K562 (cell line): Measurements from ENCODE around the gene CD300C. TPM values are rescaled to one million over a fixed set of nuclear protein-coding genes. Genes with fewer than 3 reads are reported as not detected.

Source experiments
- C11orf30 ChIP-seq: fragments of 450-650 bp; IDR thresholded peaks from 2 replicates; pipeline ENCODE4 v1.6.1; 2016; ENCODE audit warnings: low read depth, mild to moderate bottlenecking
- EGR1 ChIP-seq: fragments of 450-650 bp; conservative IDR thresholded peaks from 2 replicates; pipeline ENCODE4 v1.6.1; 2017; ENCODE audit warnings: mild to moderate bottlenecking
- ELF4 ChIP-seq: fragments of 450-650 bp; formaldehyde crosslinking; IDR thresholded peaks from 2 replicates; pipeline ENCODE4 v1.4.0; 2022; ENCODE audit warnings: missing genetic modification characterization
- FOSL1 ChIP-seq: fragments of 200-800 bp; sonication (Bioruptor generic); conservative IDR thresholded peaks from 2 replicates; pipeline ENCODE4 v1.6.1; 2016; ENCODE audit warnings: missing genetic modification characterization, missing compliant biosample characterization
- NFE2 ChIP-seq: IDR thresholded peaks from 2 replicates; pipeline ENCODE4 v1.6.1; 2014; ENCODE audit warnings: antibody characterized with exemption, low read depth
- NR3C1 ChIP-seq: sonication (generic); formaldehyde crosslinking; IDR thresholded peaks from 2 replicates; pipeline ENCODE4 v1.8.1; 2022; ENCODE audit warnings: missing genetic modification reagents
- TEAD2 ChIP-seq: fragments of 450-650 bp; IDR thresholded peaks from 2 replicates; pipeline ENCODE4 v1.6.1; 2016; ENCODE audit warnings: missing genetic modification characterization, control low read depth, missing compliant biosample characterization
- ZNF316 ChIP-seq: fragments of 450-650 bp; IDR thresholded peaks from 2 replicates; pipeline ENCODE4 v1.6.1; 2016
- polyA plus RNA-seq, 8 experiments: library from polyadenylated mRNA; depleted of rRNA in 4 of 8; stranded (reverse) in 5 of 8; unstranded in 3 of 8; fragments of >200 nt; fragmentation: Nextera tagmentation in 2 of 8; fragmentation: Illumina TruSeq in 1 of 8; extraction: Ambion mirVana in 2 of 8; extraction: Trizol in 1 of 8; gene quantifications; 2 replicates each; pipeline versions ENCODE4 v1.2.1 to v1.2.3, GENCODE V29; 2011 to 2014; ENCODE audit warnings: inconsistent platforms in 1 of 8, missing spikeins in 1 of 8
- total RNA-seq, 7 experiments: library from RNA; depleted of rRNA in 6 of 7; stranded (reverse); fragments of >200 nt in 6 of 7; fragmentation: Illumina TruSeq in 2 of 7; extraction: Trizol in 2 of 7; gene quantifications; 2 replicates each; pipeline versions ENCODE4 v1.2.1 to v1.2.3, GENCODE V29; 2011 to 2021; ENCODE audit warnings: low replicate concordance in 1 of 7
- TF ChIP-seq, protein P1 (sequence below), 2 experiments: fragments of 450-650 bp in 1 of 2; sonication (generic) in 1 of 2; formaldehyde crosslinking in 1 of 2; IDR thresholded peaks; 2 replicates each; pipeline versions ENCODE4 v1.7.1 to v1.9.0; 2016 to 2022; ENCODE audit warnings: inconsistent platforms in 1 of 2, mild to moderate bottlenecking in 1 of 2, missing genetic modification reagents in 1 of 2
- TF ChIP-seq, protein P2 (sequence below), 2 experiments: fragments of 250-450 bp in 1 of 2; fragments of 450-650 bp in 1 of 2; sonication (Bioruptor Pico) in 1 of 2; IDR thresholded peaks; 2 replicates each; pipeline versions ENCODE4 v1.6.1 to v1.8.0; 2016 to 2021; ENCODE audit warnings: mild to moderate bottlenecking in 2 of 2, moderate library complexity in 2 of 2, missing compliant biosample characterization in 1 of 2, missing genetic modification characterization in 1 of 2
- TF ChIP-seq, protein P3 (sequence below): fragments of 450-650 bp; formaldehyde crosslinking; IDR thresholded peaks from 2 replicates; pipeline ENCODE4 v1.4.0; 2022; ENCODE audit warnings: missing genetic modification characterization
- TF ChIP-seq, protein P4 (sequence below): fragments of 450-650 bp; IDR thresholded peaks from 2 replicates; pipeline ENCODE4 v1.6.1; 2016; ENCODE audit warnings: borderline replicate concordance

Gene CD300C
- total and polyA plus RNA-seq, 9 of the 15 experiments (the other 6 are each of a cell fraction or from before 2014, with no cell fraction given) = 0.04 to 0.16 (median 0.07) TPM; not detected in 6

DNA sequence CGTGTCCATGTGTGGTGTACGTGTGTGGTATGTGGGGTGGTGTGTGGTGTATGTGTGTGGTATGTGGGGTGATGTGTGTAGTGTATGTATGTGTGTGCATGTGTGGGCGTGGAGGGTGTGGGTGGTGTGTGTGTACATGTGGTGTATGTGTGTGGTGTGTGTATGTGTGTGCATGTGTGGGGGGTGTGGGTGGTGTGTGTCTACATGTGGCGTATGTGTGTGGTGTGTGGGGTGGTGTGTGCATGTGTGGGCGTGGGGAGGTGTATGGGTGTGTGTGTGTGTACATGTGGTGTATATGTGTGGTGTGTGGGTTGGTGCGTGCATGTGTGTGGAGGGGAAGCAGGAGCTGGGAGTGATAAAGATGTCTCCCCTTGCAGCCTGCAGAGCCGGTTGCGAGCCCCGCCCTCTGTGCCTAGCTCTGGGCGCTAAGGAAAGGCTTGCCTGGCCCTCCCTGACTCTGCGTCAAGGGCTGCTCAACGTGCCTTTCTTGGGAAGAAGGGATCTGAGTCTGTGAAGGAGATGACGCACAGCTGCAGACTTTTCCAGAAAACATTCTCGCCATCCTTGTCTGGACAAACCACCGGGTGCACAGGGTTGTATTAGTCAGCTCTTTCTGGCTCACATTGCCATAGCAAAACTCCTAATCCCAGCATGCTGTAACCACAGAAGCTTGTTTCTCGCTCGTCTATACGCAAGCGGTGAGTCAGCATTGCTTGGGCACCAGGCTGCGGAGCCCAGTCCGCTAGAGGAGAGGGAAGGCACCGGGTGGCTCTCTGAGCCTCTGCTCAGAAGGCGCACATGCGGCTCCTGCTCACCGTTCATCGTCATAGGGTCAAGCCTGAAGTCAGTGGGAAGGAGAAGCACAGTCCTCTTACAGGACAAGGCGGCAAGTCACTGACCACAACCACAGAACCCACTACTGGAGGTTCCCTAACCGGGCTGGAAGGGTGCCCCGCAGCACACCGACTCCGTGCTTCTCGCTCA lies 23.4 kb upstream of the CD300C start (continued):
- TF ChIP-seq, protein P1, sequence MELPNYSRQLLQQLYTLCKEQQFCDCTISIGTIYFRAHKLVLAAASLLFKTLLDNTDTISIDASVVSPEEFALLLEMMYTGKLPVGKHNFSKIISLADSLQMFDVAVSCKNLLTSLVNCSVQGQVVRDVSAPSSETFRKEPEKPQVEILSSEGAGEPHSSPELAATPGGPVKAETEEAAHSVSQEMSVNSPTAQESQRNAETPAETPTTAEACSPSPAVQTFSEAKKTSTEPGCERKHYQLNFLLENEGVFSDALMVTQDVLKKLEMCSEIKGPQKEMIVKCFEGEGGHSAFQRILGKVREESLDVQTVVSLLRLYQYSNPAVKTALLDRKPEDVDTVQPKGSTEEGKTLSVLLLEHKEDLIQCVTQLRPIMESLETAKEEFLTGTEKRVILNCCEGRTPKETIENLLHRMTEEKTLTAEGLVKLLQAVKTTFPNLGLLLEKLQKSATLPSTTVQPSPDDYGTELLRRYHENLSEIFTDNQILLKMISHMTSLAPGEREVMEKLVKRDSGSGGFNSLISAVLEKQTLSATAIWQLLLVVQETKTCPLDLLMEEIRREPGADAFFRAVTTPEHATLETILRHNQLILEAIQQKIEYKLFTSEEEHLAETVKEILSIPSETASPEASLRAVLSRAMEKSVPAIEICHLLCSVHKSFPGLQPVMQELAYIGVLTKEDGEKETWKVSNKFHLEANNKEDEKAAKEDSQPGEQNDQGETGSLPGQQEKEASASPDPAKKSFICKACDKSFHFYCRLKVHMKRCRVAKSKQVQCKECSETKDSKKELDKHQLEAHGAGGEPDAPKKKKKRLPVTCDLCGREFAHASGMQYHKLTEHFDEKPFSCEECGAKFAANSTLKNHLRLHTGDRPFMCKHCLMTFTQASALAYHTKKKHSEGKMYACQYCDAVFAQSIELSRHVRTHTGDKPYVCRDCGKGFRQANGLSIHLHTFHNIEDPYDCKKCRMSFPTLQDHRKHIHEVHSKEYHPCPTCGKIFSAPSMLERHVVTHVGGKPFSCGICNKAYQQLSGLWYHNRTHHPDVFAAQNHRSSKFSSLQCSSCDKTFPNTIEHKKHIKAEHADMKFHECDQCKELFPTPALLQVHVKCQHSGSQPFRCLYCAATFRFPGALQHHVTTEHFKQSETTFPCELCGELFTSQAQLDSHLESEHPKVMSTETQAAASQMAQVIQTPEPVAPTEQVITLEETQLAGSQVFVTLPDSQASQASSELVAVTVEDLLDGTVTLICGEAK (IDR thresholded peaks at IDR 0.05) = no peak
- TF ChIP-seq, protein P1 (CRISPR knock-in tag; IDR thresholded peaks at IDR 0.05) = no peak
- TF ChIP-seq C11orf30 (peak; percentile 63; the same call in 1 of the 2 replicates), ZNF316 (peak; percentile 48; the same call in 1 of the 2 replicates), TEAD2 (no peak), ELF4 (0 out of 2 replicates have a peak, but pooled peaks have one; percentile 49), NFE2 (peak; percentile 46; the same call in 1 of the 2 replicates), EGR1 (peak; percentile 54), FOSL1 (tag) (peak; percentile 77), NR3C1 (no peak)
- TF ChIP-seq, protein P2, sequence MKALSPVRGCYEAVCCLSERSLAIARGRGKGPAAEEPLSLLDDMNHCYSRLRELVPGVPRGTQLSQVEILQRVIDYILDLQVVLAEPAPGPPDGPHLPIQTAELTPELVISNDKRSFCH (CRISPR knock-in tag; IDR thresholded peaks at IDR 0.05) = no peak
- TF ChIP-seq, protein P2 (tag; IDR thresholded peaks at IDR 0.05) = no peak
- TF ChIP-seq, protein P3, sequence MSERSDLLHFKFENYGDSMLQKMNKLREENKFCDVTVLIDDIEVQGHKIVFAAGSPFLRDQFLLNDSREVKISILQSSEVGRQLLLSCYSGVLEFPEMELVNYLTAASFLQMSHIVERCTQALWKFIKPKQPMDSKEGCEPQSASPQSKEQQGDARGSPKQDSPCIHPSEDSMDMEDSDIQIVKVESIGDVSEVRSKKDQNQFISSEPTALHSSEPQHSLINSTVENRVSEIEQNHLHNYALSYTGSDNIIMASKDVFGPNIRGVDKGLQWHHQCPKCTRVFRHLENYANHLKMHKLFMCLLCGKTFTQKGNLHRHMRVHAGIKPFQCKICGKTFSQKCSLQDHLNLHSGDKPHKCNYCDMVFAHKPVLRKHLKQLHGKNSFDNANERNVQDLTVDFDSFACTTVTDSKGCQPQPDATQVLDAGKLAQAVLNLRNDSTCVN (CRISPR knock-in tag) = 0 out of 2 replicates have a peak, but pooled peaks have one; percentile 53
- TF ChIP-seq, protein P4, sequence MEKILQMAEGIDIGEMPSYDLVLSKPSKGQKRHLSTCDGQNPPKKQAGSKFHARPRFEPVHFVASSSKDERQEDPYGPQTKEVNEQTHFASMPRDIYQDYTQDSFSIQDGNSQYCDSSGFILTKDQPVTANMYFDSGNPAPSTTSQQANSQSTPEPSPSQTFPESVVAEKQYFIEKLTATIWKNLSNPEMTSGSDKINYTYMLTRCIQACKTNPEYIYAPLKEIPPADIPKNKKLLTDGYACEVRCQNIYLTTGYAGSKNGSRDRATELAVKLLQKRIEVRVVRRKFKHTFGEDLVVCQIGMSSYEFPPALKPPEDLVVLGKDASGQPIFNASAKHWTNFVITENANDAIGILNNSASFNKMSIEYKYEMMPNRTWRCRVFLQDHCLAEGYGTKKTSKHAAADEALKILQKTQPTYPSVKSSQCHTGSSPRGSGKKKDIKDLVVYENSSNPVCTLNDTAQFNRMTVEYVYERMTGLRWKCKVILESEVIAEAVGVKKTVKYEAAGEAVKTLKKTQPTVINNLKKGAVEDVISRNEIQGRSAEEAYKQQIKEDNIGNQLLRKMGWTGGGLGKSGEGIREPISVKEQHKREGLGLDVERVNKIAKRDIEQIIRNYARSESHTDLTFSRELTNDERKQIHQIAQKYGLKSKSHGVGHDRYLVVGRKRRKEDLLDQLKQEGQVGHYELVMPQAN = no peak
